Spleen (tissue), 11 donors: ENCODE data around the gene RIOK3. TPM values are rescaled to one million over a fixed set of nuclear protein-coding genes. Genes with fewer than 3 reads are reported as not detected.

Experiments used
- DNase-seq: peaks from one replicate; pipeline ENCODE4 v3.0.0-alpha.2; 2020
- H3K27ac ChIP-seq, 8 donors: fragments of 200-600 bp; sonication (generic) in 7 of 8; 1 replicate in 4 of 8; 2 replicates in 4 of 8; pipeline versions ENCODE4 v1.5.0 to v1.8.0; 2016 to 2021; ENCODE audit warnings: inconsistent platforms in 4 of 8, mild to moderate bottlenecking in 4 of 8, moderate library complexity in 1 of 8
- H3K27me3 ChIP-seq, 7 donors: fragments of 200-600 bp; sonication (generic) in 6 of 7; replicated peaks in 1 of 7; 1 replicate in 4 of 7; 2 replicates in 3 of 7; pipeline versions ENCODE4 v1.5.0 to v1.8.0; 2016 to 2021; ENCODE audit warnings: inconsistent platforms in 3 of 7, mild to moderate bottlenecking in 1 of 7
- H3K36me3 ChIP-seq, 6 donors: fragments of 200-600 bp; sonication (generic) in 5 of 6; 1 replicate in 4 of 6; 2 replicates in 2 of 6; pipeline versions ENCODE4 v1.5.0 to v1.8.0; 2016 to 2021; ENCODE audit warnings: inconsistent platforms in 2 of 6
- H3K4me1 ChIP-seq, 6 donors: fragments of 200-600 bp; sonication (generic) in 5 of 6; 1 replicate in 3 of 6; 2 replicates in 3 of 6; pipeline versions ENCODE4 v1.5.0 to v1.8.0; 2016 to 2021; ENCODE audit warnings: inconsistent platforms in 3 of 6
- H3K4me3 ChIP-seq, 8 donors: fragments of 200-600 bp; sonication (generic) in 7 of 8; 1 replicate in 4 of 8; 2 replicates in 4 of 8; pipeline versions ENCODE4 v1.5.0 to v1.8.0; 2016 to 2021; ENCODE audit warnings: inconsistent platforms in 4 of 8, mild to moderate bottlenecking in 4 of 8, moderate library complexity in 2 of 8
- H3K9me3 ChIP-seq, 8 donors: fragments of 200-600 bp; sonication (generic) in 7 of 8; 1 replicate in 4 of 8; 2 replicates in 4 of 8; pipeline versions ENCODE4 v1.5.0 to v1.8.0; 2016 to 2021; ENCODE audit warnings: inconsistent platforms in 4 of 8
- CTCF ChIP-seq, 11 experiments: fragments of 200-600 bp in 7 of 11; fragments of 450-650 bp in 4 of 11; sonication (generic) in 4 of 11; IDR thresholded peaks in 8 of 11; conservative IDR thresholded peaks in 3 of 11; 1 replicate in 7 of 11; 2 replicates in 4 of 11; pipeline versions ENCODE4 v1.4.0 to v1.8.0; 2016 to 2021; ENCODE audit warnings: antibody characterized with exemption in 11 of 11, inconsistent platforms in 4 of 11, mild to moderate bottlenecking in 1 of 11
- POLR2A ChIP-seq, 3 donors: fragments of 450-650 bp; IDR thresholded peaks; one replicate each; pipeline ENCODE4 v1.5.1; 2017; ENCODE audit warnings: antibody characterized with exemption in 3 of 3, mild to moderate bottlenecking in 1 of 3
- POLR2AphosphoS5 ChIP-seq, 3 donors: sonication (generic); formaldehyde crosslinking; IDR thresholded peaks; one replicate each; pipeline ENCODE4 v1.5.1; 2017; ENCODE audit warnings: antibody characterized with exemption in 3 of 3
- WGBS, 5 donors: extraction: QIAGEN DNeasy Blood & Tissue Kit in 3 of 5; methylation state at CpG; one replicate each; pipeline versions ENCODE4 v1.1.5 to v1.1.7; 2013 to 2018; 5-methylcytosine and 5-hydroxymethylcytosine counted together
- intact Hi-C: fragments of 100-400 bp; cut with DNase I; formaldehyde crosslinking; loops from one replicate; pipeline ENCODE4 v1.15.0; 2023; ENCODE audit warnings: low total_unique reads
- polyA plus RNA-seq, 3 donors: library from polyadenylated mRNA; stranded (reverse); fragments of 200-250 nt; gene quantifications; one replicate each; pipeline ENCODE4 v1.2.1, GENCODE V29; 2013
- total RNA-seq, 7 donors: library from RNA; depleted of rRNA in 3 of 7; stranded (reverse); fragments of >200 nt in 3 of 7; fragmentation: NEBNext Ultra II Directional in 4 of 7; extraction: Animal tissue kit (Norgen Biotek cat#: 25700) in 4 of 7; gene quantifications; one replicate each; pipeline versions ENCODE4 v1.1.0 to v1.2.1, GENCODE V29; 2016 to 2021
- donor health status: healthy with polysubstance abuse.
- donor health status: DM: no; HTN: no; CAD: no; lungs with moderate emphysema.
- donor health status: DM: no; HTN: no; CAD: no.
- donor health status: Bipolar disorder and iron deficiency.
- donor health status: healthy.
- donor health status: DM: no; HTN: no; CAD: no.
- donor health status: DM: yes; HTN: yes; CAD: no.

Gene RIOK3
- total and polyA plus RNA-seq, 10 donors = 33.0 to 96.1 (median 68.5) TPM

GRCh38 chr18:23438608-23439366 is 14.3 kb upstream of the RIOK3 start:
- H3K27ac ChIP-seq = no peak overlapping the region
- H3K4me3 ChIP-seq = peak overlapping the region in 3 of 8 donors; percentile 82 to 99 (median 94)
- no peaks in the 10 kb centered on the region for H3K27me3 ChIP-seq
- no peak for DNase-seq
- intact Hi-C loops = no loop called here
- no peaks in the 10 kb centered on the region for H3K9me3 ChIP-seq
- WGBS, 5 donors = 80 to 88% (median 84%) methylated on average over 11 of the region's 11 CpGs
- TF ChIP-seq POLR2AphosphoS5 (IDR thresholded peaks at IDR 0.05) = no peak
- no peak for TF ChIP-seq CTCF (IDR thresholded peaks at IDR 0.05 in 8 of 11, conservative IDR thresholded peaks at IDR 0.05 in 3 of 11)
- TF ChIP-seq POLR2A (IDR thresholded peaks at IDR 0.05) = no peak
- peaks cover 4 to 36% (median 23%) of the 10 kb centered on the region in 6 donors for H3K4me1 ChIP-seq
- no peaks in the 10 kb centered on the region for H3K36me3 ChIP-seq

DNA sequence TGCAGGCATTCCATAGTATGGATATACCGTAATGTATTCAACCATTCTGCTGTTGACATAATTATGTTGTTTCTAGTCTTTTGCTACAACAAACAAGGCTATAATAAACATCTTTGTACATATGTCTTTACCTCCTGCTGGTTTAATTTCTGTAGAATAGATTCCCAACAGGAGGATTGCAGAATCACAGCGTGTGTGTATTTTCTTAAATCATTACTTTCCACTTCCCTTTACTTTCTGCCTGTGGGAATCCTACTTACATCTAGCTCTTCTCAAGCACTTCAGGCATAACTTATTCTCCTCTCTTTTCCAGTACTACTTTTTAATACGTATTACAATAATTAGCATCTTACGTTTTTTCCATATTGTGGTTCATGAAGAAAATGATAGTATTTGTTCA is 13.0 kb upstream of the RIOK3 start:
- no peak overlapping the region for H3K4me3 ChIP-seq
- H3K36me3 ChIP-seq = no peaks in the 10 kb centered on the region
- no peaks in the 10 kb centered on the region for H3K27me3 ChIP-seq
- no peak for TF ChIP-seq POLR2AphosphoS5 (IDR thresholded peaks at IDR 0.05)
- TF ChIP-seq CTCF (IDR thresholded peaks at IDR 0.05 in 8 of 11, conservative IDR thresholded peaks at IDR 0.05 in 3 of 11) = no peak
- no peak for TF ChIP-seq POLR2A (IDR thresholded peaks at IDR 0.05)
- H3K4me1 ChIP-seq = peaks cover 4 to 36% (median 23%) of the 10 kb centered on the region in 6 donors
- DNase-seq = no peak
- intact Hi-C loops = no loop called here
- WGBS, 5 donors = 83 to 92% (median 89%) methylated on average over 4 of the region's 4 CpGs
- no peaks in the 10 kb centered on the region for H3K9me3 ChIP-seq
- no peak overlapping the region for H3K27ac ChIP-seq

- TF ChIP-seq POLR2AphosphoS5 (IDR thresholded peaks at IDR 0.05) (no peak), CTCF (IDR thresholded peaks at IDR 0.05 in 8 of 11, conservative IDR thresholded peaks at IDR 0.05 in 3 of 11) (no peak), POLR2A (IDR thresholded peaks at IDR 0.05) (no peak)
- Histone ChIP-seq H3K4me3 (no peak overlapping the region), H3K27me3 (no peaks in the 10 kb centered on the region), H3K36me3 (no peaks in the 10 kb centered on the region), H3K27ac (no peak overlapping the region), H3K4me1 (peaks cover 4 to 10% (median 7%) of the 10 kb centered on the region in 6 donors), H3K9me3 (no peaks in the 10 kb centered on the region)
- DNase-seq = no peak
- intact Hi-C loops = no loop called here
- 80 to 98% (median 89%) methylated on average over 3 of the region's 3 CpGs for WGBS, 5 donors
Observed at GRCh38 chr18:23442958-23443357, 10.1 kb upstream of the RIOK3 start.

DNA sequence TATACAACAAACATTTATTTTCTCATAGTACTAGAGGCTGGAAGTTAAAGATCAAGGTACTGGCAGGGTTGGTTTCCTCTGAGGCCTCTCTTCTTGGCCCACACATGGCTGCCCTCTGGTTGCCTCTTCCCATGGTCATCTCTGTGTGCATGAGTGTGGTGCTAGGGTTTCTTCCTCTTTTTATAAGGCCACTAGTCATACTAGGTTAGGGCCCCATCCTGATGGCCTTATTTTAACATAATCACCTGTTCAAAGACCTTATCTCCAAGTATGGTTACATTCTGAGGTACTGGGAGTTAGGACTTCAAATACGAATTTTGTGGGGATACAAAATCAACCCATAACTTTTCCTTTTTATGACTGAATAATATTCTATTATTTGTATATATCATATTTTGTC is 4.8 kb upstream of the RIOK3 start:
- WGBS, 5 donors = 86 to 97% (median 95%) methylated on average over 1 of the region's 1 CpG
- Histone ChIP-seq H3K27ac (no peak overlapping the region), H3K4me1 (peaks cover 4 to 19% (median 11%) of the 10 kb centered on the region in 6 donors), H3K9me3 (peaks cover 0 to 4% (median 0%) of the 10 kb centered on the region in 8 donors), H3K36me3 (no peaks in the 10 kb centered on the region), H3K27me3 (no peaks in the 10 kb centered on the region), H3K4me3 (no peak overlapping the region)
- intact Hi-C loops = no loop called here
- TF ChIP-seq POLR2AphosphoS5 (IDR thresholded peaks at IDR 0.05) = no peak
- TF ChIP-seq POLR2A (IDR thresholded peaks at IDR 0.05) = no peak
- TF ChIP-seq CTCF (IDR thresholded peaks at IDR 0.05 in 8 of 11, conservative IDR thresholded peaks at IDR 0.05 in 3 of 11) = no peak
- no peak for DNase-seq
